ENCODE data around the gene ZNF792.
"Not testable (repeated sequence)": the region's sequence is repeated elsewhere in the genome, so short reads cannot be mapped to it uniquely, and the experiment has no call there.

Gene ZNF792

GRCh38 chr19:34998777-34999497 is 34.9 kb upstream of the ZNF792 start:
- no peak for DNase-seq

GRCh38 chr19:34998224-34998623 is 34.2 kb upstream of the ZNF792 start:
- DNase-seq = not testable (repeated sequence)

- DNase-seq = peak; percentile 36
Measured at GRCh38 chr19:34997071-34997617, 33.1 kb upstream of the ZNF792 start.

GRCh38 chr19:34995551-34995950 is 31.5 kb upstream of the ZNF792 start:
- DNase-seq = no peak

GRCh38 chr19:34994643-34995541 is 30.9 kb upstream of the ZNF792 start:
- DNase-seq = peak; percentile 65

GRCh38 chr19:34994286-34994642 is 30.2 kb upstream of the ZNF792 start:
- peak; percentile 20 for DNase-seq

- not testable (repeated sequence) for DNase-seq
Measured at GRCh38 chr19:34992582-34992981, 28.6 kb upstream of the ZNF792 start.

GRCh38 chr19:34991542-34992333 is 27.7 kb upstream of the ZNF792 start:
- no peak for DNase-seq

GRCh38 chr19:34990578-34991192 is 26.7 kb upstream of the ZNF792 start:
- DNase-seq = no peak

GRCh38 chr19:34989298-34989697 is 25.3 kb upstream of the ZNF792 start:
- no peak for DNase-seq

GRCh38 chr19:34988119-34988518 is 24.1 kb upstream of the ZNF792 start:
- DNase-seq = no peak

GRCh38 chr19:34985249-34986022 is 21.4 kb upstream of the ZNF792 start:
- no peak for DNase-seq

- DNase-seq = no peak
Measured at GRCh38 chr19:34984287-34984686, 20.3 kb upstream of the ZNF792 start.

GRCh38 chr19:34983786-34984185 is 19.8 kb upstream of the ZNF792 start:
- no peak for DNase-seq

- DNase-seq = no peak
Measured at GRCh38 chr19:34982275-34982674, 18.2 kb upstream of the ZNF792 start.

- no peak for DNase-seq
Measured at GRCh38 chr19:34979819-34980640, 16.0 kb upstream of the ZNF792 start.

- no peak for DNase-seq
Measured at GRCh38 chr19:34976611-34977010, 12.6 kb upstream of the ZNF792 start.

GRCh38 chr19:34975056-34975455 is 11.0 kb upstream of the ZNF792 start:
- DNase-seq = no peak

- no peak for DNase-seq
Measured at GRCh38 chr19:34974646-34975045, 10.6 kb upstream of the ZNF792 start.

- DNase-seq = no peak
Measured at GRCh38 chr19:34972163-34972705, 8.2 kb upstream of the ZNF792 start.
